HepG2 (cell line): ENCODE results near the gene CREB1. TPM values are rescaled to one million over a fixed set of nuclear protein-coding genes. Genes with fewer than 3 reads are reported as not detected.
A peak's percentile ranks its signal among the peaks of the same experiment; 100 is the strongest.

Experiments used
- SALL1 ChIP-seq: sonication (generic); formaldehyde crosslinking; IDR thresholded peaks from 2 replicates; pipeline ENCODE4 v1.8.0; 2022; ENCODE audit warnings: mild to moderate bottlenecking, missing genetic modification reagents
- TBX3 ChIP-seq: fragments of 450-650 bp; IDR thresholded peaks from 2 replicates; pipeline ENCODE4 v1.6.1; 2017; ENCODE audit warnings: antibody characterized with exemption, mild to moderate bottlenecking, inconsistent platforms, borderline replicate concordance
- ZKSCAN8 ChIP-seq: IDR thresholded peaks from 2 replicates; pipeline ENCODE4 v1.6.1; 2016; ENCODE audit warnings: borderline replicate concordance, missing genetic modification reagents, missing compliant biosample characterization
- ZNF383 ChIP-seq: sonication (generic); formaldehyde crosslinking; IDR thresholded peaks from 2 replicates; pipeline ENCODE4 v1.4.0; 2020; ENCODE audit warnings: missing genetic modification reagents, mild to moderate bottlenecking, borderline replicate concordance
- polyA plus RNA-seq, 8 experiments: library from polyadenylated mRNA; depleted of rRNA in 3 of 8; stranded (reverse) in 7 of 8; unstranded in 1 of 8; fragments of >200 nt; fragmentation: Illumina TruSeq in 4 of 8; extraction: Trizol in 4 of 8; gene quantifications; 2 replicates each; pipeline versions ENCODE4 v1.2.1 to v1.2.3, GENCODE V29; 2011 to 2016; ENCODE audit warnings: low read depth in 4 of 8, missing spikeins in 1 of 8, mixed read lengths in 1 of 8; ENCODE audit not compliant: insufficient read depth in 1 of 8
- total RNA-seq, 5 experiments: library from RNA; depleted of rRNA; stranded (reverse); fragments of >200 nt; fragmentation: Illumina TruSeq; extraction: Trizol; gene quantifications; 2 replicates each; pipeline ENCODE4 v1.2.3, GENCODE V29; 2016; ENCODE audit warnings: low read depth in 1 of 5
- TF ChIP-seq, protein P1 (sequence below): sonication (generic); formaldehyde crosslinking; IDR thresholded peaks from 2 replicates; pipeline ENCODE4 v1.4.0; 2020; ENCODE audit warnings: missing genetic modification reagents
- TF ChIP-seq, protein P2 (sequence below), 2 experiments: IDR thresholded peaks; 2 replicates each; pipeline ENCODE4 v1.6.1; 2011 to 2012; ENCODE audit warnings: low read length in 2 of 2, borderline replicate concordance in 1 of 2, low read depth in 1 of 2, mild to moderate bottlenecking in 1 of 2, moderate library complexity in 1 of 2
- TF ChIP-seq, protein P3 (sequence below): sonication (generic); formaldehyde crosslinking; IDR thresholded peaks from 2 replicates; pipeline ENCODE4 v1.8.1; 2023; ENCODE audit warnings: mild to moderate bottlenecking, missing genetic modification reagents
- TF ChIP-seq, protein P4 (sequence below): sonication (generic); formaldehyde crosslinking; IDR thresholded peaks from 2 replicates; pipeline ENCODE4 v1.4.0; 2020; ENCODE audit warnings: missing genetic modification reagents
- TF ChIP-seq, protein P5 (sequence below): IDR thresholded peaks from 2 replicates; pipeline ENCODE4 v1.4.0; 2020; ENCODE audit warnings: mild to moderate bottlenecking, missing genetic modification reagents

Gene CREB1
- total and polyA plus RNA-seq, 2 of the 13 experiments (the other 11 are each of a cell fraction or from before 2014, with no cell fraction given): 51.8 to 51.9 TPM

DNA sequence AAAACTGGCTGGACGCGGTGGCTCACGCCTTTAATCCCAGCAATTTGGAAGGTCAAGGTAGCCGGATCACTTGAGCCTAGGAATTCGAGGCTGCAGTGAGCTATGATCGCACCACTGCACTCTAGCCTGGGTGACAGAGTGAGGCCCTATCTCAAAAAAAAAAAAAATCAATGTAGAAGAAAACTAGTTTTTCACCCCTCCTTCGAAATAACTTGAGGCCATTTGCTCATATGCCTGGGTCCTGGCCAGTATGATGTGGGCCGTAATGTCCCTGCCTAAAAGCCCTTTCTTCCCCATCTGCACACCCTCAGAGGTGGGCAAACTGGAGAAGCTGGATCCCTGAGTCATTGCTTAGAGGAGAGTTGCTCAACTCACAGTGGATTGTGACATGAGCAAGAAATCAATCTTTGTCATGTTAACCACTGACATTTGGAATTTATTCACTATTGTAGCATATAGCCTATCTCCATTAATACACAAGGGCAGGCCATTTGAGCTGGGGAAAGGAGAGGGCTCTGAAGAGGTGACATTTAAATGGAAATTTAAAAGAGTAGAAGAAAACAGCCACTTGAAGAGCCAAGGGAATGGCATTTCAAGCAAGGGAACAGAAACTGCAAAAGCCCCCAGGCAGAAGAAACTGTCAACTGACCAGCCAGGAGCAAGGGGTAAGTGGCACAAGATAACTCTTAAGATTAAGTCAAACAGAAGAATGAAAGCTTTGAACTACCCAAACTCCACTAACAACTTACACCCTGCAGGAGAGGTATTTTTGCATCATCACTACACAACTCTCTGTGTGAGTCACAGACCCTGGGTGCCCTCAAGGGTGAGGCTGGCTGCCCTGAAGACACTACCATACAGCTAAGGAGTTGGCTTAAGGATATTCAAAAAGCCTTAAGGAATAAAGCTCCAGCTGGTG lies 103.1 kb downstream of the CREB1 start (continued):
- TF ChIP-seq, protein P1, sequence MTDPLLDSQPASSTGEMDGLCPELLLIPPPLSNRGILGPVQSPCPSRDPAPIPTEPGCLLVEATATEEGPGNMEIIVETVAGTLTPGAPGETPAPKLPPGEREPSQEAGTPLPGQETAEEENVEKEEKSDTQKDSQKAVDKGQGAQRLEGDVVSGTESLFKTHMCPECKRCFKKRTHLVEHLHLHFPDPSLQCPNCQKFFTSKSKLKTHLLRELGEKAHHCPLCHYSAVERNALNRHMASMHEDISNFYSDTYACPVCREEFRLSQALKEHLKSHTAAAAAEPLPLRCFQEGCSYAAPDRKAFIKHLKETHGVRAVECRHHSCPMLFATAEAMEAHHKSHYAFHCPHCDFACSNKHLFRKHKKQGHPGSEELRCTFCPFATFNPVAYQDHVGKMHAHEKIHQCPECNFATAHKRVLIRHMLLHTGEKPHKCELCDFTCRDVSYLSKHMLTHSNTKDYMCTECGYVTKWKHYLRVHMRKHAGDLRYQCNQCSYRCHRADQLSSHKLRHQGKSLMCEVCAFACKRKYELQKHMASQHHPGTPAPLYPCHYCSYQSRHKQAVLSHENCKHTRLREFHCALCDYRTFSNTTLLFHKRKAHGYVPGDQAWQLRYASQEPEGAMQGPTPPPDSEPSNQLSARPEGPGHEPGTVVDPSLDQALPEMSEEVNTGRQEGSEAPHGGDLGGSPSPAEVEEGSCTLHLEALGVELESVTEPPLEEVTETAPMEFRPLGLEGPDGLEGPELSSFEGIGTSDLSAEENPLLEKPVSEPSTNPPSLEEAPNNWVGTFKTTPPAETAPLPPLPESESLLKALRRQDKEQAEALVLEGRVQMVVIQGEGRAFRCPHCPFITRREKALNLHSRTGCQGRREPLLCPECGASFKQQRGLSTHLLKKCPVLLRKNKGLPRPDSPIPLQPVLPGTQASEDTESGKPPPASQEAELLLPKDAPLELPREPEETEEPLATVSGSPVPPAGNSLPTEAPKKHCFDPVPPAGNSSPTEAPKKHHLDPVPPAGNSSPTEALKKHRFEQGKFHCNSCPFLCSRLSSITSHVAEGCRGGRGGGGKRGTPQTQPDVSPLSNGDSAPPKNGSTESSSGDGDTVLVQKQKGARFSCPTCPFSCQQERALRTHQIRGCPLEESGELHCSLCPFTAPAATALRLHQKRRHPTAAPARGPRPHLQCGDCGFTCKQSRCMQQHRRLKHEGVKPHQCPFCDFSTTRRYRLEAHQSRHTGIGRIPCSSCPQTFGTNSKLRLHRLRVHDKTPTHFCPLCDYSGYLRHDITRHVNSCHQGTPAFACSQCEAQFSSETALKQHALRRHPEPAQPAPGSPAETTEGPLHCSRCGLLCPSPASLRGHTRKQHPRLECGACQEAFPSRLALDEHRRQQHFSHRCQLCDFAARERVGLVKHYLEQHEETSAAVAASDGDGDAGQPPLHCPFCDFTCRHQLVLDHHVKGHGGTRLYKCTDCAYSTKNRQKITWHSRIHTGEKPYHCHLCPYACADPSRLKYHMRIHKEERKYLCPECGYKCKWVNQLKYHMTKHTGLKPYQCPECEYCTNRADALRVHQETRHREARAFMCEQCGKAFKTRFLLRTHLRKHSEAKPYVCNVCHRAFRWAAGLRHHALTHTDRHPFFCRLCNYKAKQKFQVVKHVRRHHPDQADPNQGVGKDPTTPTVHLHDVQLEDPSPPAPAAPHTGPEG: no peak
- TF ChIP-seq SALL1 (CRISPR knock-in tag): peak; percentile 56; the same call in 1 of the 2 replicates
- TF ChIP-seq, protein P2, sequence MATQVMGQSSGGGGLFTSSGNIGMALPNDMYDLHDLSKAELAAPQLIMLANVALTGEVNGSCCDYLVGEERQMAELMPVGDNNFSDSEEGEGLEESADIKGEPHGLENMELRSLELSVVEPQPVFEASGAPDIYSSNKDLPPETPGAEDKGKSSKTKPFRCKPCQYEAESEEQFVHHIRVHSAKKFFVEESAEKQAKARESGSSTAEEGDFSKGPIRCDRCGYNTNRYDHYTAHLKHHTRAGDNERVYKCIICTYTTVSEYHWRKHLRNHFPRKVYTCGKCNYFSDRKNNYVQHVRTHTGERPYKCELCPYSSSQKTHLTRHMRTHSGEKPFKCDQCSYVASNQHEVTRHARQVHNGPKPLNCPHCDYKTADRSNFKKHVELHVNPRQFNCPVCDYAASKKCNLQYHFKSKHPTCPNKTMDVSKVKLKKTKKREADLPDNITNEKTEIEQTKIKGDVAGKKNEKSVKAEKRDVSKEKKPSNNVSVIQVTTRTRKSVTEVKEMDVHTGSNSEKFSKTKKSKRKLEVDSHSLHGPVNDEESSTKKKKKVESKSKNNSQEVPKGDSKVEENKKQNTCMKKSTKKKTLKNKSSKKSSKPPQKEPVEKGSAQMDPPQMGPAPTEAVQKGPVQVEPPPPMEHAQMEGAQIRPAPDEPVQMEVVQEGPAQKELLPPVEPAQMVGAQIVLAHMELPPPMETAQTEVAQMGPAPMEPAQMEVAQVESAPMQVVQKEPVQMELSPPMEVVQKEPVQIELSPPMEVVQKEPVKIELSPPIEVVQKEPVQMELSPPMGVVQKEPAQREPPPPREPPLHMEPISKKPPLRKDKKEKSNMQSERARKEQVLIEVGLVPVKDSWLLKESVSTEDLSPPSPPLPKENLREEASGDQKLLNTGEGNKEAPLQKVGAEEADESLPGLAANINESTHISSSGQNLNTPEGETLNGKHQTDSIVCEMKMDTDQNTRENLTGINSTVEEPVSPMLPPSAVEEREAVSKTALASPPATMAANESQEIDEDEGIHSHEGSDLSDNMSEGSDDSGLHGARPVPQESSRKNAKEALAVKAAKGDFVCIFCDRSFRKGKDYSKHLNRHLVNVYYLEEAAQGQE (IDR thresholded peaks at IDR 0.05; ENCODE audit: borderline replicate concordance in 1 of 2, low read depth in 1 of 2, low read length in 2 of 2): no peak
- TF ChIP-seq, protein P3, sequence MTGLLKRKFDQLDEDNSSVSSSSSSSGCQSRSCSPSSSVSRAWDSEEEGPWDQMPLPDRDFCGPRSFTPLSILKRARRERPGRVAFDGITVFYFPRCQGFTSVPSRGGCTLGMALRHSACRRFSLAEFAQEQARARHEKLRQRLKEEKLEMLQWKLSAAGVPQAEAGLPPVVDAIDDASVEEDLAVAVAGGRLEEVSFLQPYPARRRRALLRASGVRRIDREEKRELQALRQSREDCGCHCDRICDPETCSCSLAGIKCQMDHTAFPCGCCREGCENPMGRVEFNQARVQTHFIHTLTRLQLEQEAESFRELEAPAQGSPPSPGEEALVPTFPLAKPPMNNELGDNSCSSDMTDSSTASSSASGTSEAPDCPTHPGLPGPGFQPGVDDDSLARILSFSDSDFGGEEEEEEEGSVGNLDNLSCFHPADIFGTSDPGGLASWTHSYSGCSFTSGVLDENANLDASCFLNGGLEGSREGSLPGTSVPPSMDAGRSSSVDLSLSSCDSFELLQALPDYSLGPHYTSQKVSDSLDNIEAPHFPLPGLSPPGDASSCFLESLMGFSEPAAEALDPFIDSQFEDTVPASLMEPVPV (CRISPR knock-in tag): no peak
- no peak for TF ChIP-seq ZKSCAN8 (CRISPR knock-in tag)
- TF ChIP-seq, protein P4, sequence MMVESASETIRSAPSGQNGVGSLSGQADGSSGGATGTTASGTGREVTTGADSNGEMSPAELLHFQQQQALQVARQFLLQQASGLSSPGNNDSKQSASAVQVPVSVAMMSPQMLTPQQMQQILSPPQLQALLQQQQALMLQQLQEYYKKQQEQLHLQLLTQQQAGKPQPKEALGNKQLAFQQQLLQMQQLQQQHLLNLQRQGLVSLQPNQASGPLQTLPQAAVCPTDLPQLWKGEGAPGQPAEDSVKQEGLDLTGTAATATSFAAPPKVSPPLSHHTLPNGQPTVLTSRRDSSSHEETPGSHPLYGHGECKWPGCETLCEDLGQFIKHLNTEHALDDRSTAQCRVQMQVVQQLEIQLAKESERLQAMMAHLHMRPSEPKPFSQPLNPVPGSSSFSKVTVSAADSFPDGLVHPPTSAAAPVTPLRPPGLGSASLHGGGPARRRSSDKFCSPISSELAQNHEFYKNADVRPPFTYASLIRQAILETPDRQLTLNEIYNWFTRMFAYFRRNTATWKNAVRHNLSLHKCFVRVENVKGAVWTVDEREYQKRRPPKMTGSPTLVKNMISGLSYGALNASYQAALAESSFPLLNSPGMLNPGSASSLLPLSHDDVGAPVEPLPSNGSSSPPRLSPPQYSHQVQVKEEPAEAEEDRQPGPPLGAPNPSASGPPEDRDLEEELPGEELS (CRISPR knock-in tag): no peak
- TF ChIP-seq, protein P5, sequence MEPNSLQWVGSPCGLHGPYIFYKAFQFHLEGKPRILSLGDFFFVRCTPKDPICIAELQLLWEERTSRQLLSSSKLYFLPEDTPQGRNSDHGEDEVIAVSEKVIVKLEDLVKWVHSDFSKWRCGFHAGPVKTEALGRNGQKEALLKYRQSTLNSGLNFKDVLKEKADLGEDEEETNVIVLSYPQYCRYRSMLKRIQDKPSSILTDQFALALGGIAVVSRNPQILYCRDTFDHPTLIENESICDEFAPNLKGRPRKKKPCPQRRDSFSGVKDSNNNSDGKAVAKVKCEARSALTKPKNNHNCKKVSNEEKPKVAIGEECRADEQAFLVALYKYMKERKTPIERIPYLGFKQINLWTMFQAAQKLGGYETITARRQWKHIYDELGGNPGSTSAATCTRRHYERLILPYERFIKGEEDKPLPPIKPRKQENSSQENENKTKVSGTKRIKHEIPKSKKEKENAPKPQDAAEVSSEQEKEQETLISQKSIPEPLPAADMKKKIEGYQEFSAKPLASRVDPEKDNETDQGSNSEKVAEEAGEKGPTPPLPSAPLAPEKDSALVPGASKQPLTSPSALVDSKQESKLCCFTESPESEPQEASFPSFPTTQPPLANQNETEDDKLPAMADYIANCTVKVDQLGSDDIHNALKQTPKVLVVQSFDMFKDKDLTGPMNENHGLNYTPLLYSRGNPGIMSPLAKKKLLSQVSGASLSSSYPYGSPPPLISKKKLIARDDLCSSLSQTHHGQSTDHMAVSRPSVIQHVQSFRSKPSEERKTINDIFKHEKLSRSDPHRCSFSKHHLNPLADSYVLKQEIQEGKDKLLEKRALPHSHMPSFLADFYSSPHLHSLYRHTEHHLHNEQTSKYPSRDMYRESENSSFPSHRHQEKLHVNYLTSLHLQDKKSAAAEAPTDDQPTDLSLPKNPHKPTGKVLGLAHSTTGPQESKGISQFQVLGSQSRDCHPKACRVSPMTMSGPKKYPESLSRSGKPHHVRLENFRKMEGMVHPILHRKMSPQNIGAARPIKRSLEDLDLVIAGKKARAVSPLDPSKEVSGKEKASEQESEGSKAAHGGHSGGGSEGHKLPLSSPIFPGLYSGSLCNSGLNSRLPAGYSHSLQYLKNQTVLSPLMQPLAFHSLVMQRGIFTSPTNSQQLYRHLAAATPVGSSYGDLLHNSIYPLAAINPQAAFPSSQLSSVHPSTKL (CRISPR knock-in tag): peak; percentile 78
- TF ChIP-seq TBX3: no peak
- TF ChIP-seq ZNF383: no peak
